ENCODE data around the gene ABCA6.
"Not testable (repeated sequence)": the region's sequence is repeated elsewhere in the genome, so short reads cannot be mapped to it uniquely, and the experiment has no call there.

ABCA6 gene

DNA sequence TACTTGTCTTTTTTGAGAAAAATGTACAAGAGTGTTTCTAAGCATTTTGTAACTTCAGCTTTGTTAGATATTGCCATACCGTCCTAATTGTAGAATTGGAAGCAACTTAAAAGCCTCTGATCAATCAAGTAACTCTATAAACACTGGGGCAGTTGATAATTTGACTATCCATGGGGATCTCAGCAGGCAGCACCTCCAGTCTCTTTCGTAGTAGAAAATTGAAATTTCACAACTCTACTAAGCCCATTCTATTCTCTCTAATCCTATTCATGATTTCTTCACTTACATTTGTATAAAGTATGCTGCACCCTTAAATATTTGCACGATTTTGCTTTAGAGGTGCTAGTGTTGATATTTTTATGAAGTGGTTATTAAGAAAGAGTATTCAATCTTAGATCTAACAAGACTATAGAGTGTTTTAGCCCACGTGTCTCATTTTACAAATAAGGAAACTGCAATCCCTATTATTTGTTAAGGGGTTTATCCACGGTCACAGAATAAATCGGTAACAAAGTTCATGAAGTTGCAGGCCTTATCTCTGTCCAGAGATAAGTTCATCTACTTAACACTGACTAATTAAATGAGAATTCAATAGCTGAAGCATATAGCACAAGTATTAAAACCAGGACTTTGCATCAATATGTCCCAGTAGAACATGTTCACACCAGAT is 10.9 kb downstream of the ABCA6 start:
- no peak for DNase-seq

DNA sequence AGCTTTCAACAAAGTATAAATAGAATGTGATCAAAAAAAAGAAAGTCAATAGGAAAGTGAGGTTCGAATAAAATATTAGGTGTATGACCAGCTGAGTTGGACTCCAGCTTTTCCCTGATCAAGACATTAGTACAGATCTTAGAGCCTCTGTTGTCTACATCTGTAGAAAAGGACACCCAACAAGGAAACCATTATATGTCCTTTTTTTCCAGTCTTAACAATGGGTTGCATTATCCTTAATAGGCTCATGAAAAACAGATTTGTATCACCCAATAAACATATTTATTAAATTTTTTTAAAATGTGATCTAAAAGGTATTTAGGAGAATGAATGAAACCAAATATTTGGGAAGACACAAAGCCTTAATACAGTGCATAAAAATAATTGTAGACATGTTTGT is 18.1 kb downstream of the ABCA6 start:
- no peak for DNase-seq

DNA sequence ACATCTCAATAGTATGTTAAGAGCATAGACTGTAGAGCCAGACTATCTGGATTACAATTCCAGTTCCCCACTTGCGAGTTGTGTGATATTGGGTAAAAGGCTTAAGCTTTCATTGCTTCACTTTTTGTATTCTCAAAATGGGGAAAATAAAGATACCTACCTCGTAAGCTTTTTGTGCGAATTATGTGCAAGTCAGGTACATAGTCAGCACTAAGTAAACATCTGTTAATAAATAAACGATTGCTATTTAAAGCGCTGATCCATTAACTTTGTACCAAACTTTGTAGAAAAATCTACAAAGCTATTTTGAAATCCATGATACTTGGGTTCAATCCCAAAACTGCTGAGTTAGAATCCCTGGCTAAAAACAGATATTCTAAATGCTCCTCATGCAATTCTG is 19.6 kb downstream of the ABCA6 start:
- DNase-seq = no peak

DNA sequence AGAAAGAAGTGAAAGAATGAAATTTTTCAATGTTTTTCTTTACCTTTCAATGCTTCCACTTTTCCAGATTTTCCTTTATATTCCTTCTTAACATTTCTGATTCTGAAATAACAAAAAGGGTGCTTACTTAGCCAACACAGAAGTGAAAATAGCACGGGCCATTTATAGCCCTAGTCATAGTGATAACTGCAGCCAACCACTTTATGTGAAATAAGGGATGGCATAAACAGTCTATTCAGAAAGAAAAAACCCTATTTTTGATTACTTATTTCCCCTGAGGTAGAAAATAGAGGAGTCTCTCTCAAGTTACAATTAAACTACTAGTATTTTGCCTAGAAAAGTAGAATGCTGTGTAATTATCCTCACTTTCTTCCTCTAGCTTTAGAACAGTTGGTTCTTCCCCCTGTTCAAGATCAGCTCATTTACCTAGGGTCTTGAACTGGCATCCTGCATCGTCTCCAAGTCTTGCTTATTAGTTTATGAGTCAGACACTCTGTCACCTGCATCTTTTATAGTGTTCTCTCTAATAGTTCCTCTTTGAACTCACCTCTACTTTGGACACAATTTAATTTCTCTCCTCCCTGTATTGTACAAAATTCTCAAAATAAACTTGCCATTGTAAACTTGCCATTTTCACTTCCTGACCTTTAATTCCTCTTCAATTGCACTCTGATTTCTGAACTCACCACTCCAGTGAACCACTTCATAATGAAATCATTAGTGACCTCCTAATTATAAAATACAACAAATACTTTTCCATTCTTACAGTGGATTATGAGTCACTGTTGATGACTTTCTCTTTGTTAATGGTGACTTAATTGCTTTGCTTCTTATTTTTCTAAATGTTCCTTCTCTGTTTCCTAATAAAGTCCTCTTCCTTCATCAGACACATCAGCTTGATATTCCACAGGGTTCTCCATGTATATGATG is 23.6 kb downstream of the ABCA6 start:
- no peak for DNase-seq

DNA sequence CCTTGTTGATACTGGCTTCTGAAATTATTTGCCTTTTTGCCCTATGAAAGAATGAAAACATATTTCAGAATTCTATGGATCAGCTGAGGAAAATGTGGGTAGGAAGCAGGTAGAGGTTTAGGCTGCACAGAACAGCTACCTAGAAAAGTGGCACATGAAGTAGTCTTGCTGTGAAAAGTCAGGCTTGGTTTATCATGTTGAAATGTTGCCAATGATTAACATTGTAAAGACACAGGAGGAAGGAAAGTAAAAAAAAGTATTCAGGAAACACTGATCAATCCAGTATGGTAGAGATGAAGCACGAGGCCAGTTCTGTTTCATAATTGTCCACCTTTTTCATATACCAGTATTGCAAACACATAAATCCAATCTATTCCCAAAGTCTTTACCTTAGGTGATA is 29.9 kb downstream of the ABCA6 start:
- DNase-seq = no peak

DNA sequence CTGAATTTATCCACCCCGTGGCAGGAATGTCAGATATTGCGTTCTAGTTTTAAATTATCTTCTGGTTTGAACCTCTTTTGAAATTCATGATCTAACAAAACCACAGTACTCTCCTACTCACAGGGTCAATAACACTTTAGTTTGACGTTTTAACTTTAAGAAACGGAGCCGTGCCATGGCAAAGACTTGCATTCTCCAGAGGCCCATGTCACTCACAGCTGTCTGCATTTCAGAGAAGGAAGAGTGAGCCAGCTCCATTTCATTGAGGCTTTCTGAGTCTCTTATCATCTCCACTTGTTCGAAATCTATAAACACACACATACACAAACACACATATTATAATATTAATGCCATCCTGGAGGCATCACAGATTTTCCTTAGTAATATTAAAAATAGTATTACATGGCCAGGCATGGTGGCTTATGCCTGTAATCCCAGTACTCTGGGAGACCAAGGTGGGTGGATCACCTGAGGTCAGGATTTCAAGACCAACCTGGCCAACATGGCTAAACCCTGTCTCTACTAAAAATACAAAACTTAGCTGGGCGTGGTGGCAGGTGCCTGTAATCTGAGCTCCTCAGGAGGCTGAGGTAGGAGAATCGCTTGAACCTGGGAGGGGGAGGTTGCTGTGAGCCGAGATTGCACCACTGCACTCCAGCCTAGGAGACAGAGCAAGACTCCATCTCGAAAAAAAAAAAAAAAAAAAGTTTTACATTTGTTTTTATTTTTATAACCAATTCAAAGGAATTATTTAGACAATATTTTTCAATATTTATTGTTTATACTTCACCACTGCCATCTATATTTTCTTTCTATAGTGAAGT is 35.6 kb downstream of the ABCA6 start:
- no peak for DNase-seq

DNA sequence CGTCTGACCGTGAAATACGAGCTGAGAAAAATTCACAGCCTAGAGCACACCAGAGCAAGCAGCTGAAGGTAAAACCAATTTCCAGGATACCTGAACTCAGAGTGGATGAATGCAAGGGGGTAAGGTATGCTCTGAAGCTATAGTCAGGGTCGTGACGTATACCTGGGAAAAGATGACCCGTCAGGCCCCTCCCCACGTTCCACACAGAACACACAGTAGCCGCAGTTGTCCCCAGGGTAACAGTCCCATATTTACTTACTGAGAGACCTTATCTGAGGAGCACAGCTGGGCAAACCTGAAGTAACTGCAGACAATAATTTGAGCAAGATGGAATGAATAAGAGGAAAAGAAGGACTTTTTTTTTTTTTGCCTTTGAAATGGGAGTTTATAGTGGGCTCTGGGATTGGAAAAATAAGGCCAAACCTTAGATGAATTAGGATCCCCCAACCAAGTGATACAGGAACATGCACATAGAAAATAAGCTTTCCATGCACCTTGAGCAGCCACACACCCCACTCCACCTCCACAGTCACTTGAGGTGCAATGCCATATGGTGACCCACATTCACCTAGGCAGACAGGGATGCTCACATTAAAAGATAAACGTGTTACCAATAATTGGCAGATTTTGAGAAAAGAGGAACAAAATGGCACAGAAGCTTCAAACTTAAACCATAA is 38.0 kb downstream of the ABCA6 start:
- no peak for DNase-seq

DNA sequence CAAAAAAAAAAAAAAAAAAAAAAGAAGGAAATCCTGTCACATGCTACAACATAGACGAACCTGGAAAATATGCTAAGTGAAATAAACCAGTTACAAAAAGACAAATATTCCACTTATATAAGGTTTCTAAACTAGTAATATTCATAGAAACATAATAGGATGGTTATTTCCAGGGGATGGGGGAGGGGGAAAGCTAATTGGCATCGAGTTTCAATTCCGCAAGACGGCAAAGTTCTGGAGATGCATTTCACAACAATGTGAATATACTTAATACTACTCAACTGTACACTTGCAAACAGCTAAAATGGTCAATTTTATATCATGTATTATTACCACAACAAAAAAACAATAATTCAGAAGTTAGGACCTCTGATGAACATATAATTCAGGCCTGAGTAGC is 43.1 kb downstream of the ABCA6 start:
- DNase-seq = no peak

DNA sequence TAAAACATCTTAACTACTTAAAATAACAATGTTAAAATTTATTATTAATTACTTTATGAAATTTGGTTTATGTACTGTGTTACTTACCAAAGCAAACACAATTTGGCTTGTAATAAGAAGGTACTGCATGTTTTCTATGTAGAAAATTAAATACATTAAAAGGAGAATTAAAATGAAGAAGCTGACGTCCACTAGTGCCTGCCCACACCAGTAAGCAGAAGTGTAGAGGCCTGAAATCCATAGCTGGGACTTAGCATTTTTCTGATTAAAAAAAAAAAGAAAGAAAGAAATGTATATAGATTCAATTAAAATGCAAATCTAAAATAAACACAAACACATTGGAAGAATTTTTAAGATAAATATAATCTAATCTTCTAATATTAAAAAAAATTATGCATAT is 45.2 kb downstream of the ABCA6 start:
- no peak for DNase-seq

DNA sequence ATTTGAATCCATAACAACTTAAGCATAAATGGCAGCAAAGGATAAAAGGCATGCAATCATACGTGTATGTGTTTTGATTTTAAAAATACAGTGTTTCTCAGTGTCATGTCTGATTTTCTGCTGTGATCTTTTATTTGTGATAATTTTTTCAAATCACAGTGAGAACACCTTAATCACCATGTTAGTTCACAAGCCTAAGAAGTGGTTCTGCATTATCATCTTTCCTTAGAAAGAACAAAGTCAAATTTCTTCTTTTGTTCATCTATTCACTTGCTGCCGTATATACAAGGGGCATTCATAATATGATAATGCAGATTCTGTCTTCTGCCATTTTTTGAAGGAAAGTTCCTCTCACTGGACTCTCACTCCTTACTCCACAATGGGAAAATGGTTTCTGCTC is 47.7 kb downstream of the ABCA6 start:
- no peak for DNase-seq

DNA sequence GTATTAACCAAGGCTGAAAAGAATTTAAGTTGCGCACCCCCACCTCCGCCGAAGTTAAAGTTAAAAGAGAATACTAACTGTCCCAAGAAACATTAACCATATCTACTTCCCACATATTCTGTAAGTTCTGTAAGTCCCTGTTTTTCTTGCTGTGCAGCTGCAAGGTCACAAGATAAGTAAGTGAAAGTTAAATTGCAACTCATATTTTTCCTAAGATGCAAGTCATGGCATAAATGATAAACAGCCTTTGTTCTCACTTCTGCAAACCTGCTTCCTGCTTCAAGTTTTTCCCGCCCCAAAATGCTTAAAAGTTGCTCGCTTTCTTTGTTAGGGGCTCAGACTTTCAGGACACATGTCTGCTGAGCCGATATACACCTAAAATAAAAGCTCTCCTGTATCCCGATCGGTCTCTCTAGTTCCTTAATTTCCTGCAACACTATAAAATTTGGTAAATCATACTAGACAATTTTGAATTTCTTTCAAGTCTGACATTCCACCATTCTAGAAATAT is 48.4 kb downstream of the ABCA6 start:
- peak; percentile 72 for DNase-seq

DNA sequence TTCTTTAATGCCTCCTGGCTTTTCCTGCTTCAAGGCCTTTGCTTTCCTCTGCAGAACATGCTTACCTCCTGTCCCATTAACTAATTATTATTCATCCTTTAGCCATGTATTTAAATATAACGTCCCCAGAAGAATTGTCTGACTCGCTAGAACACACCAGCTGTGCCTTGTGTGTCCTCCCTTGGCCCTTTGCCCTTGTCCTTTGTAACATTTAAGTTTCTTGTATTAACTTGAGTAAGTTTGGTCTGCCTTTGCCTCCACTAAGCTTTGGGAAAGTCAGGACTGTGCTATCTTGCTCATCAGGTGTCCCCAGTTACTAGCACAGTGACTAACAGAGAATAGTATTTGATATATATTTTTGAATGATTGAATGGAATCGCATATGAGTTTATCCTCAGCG is 51.3 kb downstream of the ABCA6 start:
- no peak for DNase-seq

DNA sequence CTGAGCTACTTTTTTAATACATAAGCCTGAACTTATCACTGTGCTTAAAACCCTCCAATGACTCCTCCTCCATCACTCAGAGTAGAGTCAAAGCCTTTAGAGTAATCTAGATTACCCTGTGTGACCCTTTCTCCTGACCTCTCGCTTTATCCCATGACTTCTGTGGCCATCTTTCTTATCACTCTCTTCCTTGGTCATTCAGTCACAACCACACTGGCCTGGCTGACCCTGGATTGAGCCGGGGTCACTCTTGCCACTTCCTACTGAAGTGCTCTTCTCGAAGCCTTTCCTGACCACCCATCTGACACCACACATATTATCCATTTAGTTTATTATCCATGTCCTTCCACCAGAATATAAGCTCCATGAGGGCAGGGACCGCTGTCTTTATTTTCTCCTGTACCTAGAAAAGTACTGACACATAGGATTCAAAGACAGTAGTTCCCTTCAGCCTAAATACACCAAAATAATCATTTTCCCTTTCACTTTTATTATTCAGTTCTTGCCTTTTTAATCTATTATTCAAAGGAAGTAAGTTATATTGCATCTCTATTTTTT is 53.0 kb downstream of the ABCA6 start:
- DNase-seq = no peak

DNA sequence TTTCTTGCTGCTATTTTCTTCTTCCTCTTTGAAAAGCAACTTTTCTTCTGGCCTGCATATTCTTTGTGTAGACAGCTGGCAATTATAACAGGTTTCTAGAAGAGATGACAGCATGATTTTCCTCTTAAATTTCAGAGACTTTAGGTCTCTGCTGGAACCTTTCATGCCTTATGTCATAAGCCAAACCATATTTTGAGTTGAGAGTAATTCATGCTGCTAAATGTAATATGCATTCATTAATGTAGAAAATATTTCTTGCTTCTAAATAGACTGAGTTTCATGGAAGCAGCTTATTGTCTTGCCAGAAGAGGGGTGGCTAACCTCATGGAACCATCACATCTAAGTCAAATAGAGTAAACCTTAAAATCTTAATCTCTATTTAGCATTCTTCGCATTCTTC is 55.1 kb downstream of the ABCA6 start:
- no peak for DNase-seq

DNA sequence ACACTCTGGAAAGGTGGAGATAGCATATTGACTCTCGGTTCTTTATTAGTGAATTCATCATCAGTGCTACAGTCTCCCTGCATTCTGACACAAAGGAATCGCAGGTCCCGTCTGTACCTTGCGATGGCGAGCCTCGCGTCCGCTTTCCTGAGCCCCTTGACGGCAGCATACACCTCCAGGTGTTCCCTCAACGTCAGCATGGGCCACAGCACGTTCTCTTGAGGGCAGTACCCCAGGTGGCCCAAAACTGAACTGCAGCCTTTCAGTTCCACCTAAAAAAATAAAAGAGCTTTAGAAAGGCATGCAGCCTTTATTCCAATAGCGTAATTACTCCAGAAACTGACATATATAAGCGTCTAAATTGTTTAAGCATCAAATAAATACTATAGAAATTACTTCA is 56.8 kb downstream of the ABCA6 start:
- DNase-seq = no peak

DNA sequence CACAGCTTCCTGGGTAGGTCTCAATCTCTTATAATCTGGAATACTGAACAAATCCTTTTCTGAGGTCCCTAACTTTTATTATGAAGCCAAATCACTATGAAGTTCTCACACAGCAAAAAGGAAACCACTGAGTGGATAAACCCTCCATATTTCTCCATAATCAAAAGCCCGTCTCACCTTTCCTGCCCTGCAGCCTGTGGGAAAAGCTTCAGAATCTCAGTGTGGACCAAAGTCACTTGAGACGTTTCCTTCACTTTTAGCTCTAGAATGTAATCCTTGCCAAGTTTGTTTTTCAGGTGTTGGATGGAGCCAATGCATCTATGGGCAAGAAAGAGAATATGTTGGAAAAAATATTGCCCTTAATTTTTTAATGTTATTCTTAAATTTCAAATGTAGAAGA is 59.0 kb downstream of the ABCA6 start:
- DNase-seq = no peak

DNA sequence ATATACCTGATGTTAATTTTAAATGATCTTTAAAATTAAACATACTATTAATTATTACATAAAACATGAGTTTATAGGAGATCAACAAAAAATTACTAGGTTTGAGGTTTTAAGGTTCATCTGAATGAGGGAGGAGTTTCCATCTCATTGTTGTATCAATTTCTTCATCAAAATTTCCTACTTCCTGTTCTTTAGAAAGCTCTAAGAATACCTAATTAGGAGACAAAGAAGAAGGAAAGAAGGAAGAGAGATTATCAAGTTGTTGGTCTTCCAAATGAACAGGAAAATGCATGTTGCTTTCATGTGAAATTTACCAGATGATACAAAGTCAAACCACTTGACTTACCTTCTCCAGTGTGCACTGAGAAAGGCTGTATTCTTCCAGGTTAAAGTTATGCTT is 62.8 kb downstream of the ABCA6 start:
- no peak for DNase-seq

DNA sequence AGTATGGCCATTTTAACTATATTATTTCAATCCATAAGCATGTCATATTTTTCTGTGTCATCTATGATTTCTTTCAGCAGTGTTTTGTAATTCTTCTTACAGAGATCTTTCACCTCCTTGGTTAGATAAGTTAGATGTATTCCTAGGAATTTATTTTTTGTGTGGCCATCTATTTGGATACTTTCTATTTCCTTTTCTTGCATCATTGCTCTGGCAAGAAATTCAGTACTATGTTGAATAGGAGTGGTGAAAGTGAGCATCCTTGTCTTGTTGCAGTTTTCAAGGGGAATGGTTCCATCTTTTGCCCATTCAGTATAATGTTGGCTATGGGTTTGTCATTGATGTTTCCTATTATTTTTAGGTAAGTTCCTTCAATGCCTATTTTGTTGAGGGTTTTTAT is 65.9 kb downstream of the ABCA6 start:
- no peak for DNase-seq

DNA sequence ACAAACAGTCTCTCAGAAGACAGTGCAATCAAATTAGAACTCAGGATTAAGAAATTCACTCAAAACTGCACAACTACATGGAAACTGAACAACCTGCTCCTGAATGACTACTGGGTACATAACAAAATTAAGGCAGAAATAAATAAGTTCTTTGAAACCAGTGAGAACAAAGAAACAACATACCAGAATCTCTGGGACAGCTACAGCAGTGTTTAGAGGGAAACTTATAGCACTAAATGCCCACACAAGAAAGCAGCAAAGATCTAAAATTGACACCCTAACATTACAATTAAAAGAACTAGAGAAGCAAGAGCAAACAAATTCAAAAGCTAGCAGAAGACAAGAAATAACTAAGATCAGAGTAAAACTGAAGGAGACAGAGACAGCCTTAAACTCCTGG is 68.3 kb downstream of the ABCA6 start:
- not testable (repeated sequence) for DNase-seq

DNA sequence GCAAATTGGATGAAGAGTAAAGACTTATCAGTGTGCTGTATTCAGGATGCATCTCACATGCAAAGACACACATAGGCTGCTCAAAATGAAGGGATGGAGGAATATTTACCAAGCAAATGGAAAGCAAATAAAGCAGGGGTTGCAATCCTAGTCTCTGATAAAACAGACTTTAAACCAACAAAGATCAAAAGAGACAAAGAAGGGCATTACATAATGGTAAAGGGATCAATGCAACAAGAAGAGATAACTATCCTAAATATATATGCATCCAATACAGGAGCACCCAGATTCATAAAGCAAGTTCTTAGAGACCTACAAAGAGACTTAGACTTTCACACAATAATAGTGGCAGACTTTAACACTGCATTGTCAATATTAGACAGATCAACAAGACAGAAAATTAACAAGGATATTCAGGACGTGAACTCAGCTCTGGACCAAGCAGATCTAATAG is 68.9 kb downstream of the ABCA6 start:
- not testable (repeated sequence) for DNase-seq

DNA sequence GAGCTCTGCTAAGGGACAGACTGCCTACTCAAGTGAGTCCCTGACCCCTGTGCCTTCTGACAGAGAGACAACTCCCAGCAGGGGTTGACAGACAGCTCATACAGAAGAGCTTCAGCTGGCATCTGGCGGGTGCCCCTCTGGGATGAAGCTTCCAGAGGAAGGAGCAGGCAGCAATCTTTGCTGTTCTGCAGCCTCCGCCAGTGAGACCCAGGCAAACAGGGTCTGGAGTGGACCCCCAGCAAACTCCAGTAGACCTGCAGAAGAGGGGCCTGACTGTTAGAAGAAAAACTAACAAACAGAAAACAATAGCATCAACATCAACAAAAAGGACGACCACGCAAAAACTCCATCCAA is 70.5 kb downstream of the ABCA6 start:
- not testable (repeated sequence) for DNase-seq

Data from GDM1 (cell line).